IMR-90 (cell line): ENCODE data around the gene KHNYN. TPM values are rescaled to one million over a fixed set of nuclear protein-coding genes. Genes with fewer than 3 reads are reported as not detected.

Experiments used
- ATAC-seq: fragments of 200-7000 bp; cut with Tn5 transposase; 2 replicates; pipeline ENCODE4 v1.9.1; 2020; ENCODE audit warnings: low read depth, mild to moderate bottlenecking, moderate library complexity
- BruUV-seq: library from RNA; stranded (reverse); fragments of 400-500 nt; replicated peaks from 2 replicates; lab custom pipeline; 2021; lab: Mats Ljungman, UMichigan
- CTCF ChIA-PET: fragments of 300-600 bp; formaldehyde crosslinking; extraction: SDS; loops from one replicate; lab custom pipeline; 2021; ENCODE audit warnings: antibody characterized with exemption; lab: Yijun Ruan, JAX
- POLR2A ChIA-PET: fragments of 300-600 bp; sonication (Branson Sonifier 250); formaldehyde crosslinking; loops from one replicate; lab custom pipeline; 2022; ENCODE audit warnings: antibody characterized with exemption; ENCODE audit not compliant: unreplicated experiment; lab: Charles Lee
- DNase-seq: peaks from one replicate; pipeline ENCODE4 v3.0.0; 2013
- H2AFZ ChIP-seq: replicated peaks from 2 replicates; pipeline ENCODE3; 2013; ENCODE audit warnings: low read length, mild to moderate bottlenecking; ENCODE audit not compliant: poor library complexity
- H2AK5ac ChIP-seq: 2 replicates; pipeline ENCODE4 v1.6.1; 2013; ENCODE audit warnings: low read depth, low read length, inconsistent platforms
- H2AK9ac ChIP-seq: replicated peaks from 2 replicates; pipeline ENCODE3; 2013; ENCODE audit warnings: mild to moderate bottlenecking, low read depth, low read length, moderate library complexity; ENCODE audit not compliant: poor library complexity
- H2BK120ac ChIP-seq: 2 replicates; pipeline ENCODE4 v1.6.1; 2013; ENCODE audit warnings: low read depth, low read length, inconsistent platforms
- H2BK15ac ChIP-seq: 3 replicates; pipeline ENCODE4 v1.6.1; 2013; ENCODE audit warnings: low read depth, low read length, inconsistent platforms
- H2BK20ac ChIP-seq: 2 replicates; pipeline ENCODE4 v1.6.1; 2013; ENCODE audit warnings: low read depth, mild to moderate bottlenecking, inconsistent platforms, low read length, moderate library complexity
- H2BK5ac ChIP-seq: 2 replicates; pipeline ENCODE4 v1.6.1; 2013; ENCODE audit warnings: mild to moderate bottlenecking, low read depth, low read length, inconsistent platforms; ENCODE audit not compliant: poor library complexity, severe bottlenecking
- H3K14ac ChIP-seq: replicated peaks from 2 replicates; pipeline ENCODE4 v1.6.1; 2013; ENCODE audit warnings: low read depth, low read length, inconsistent platforms
- H3K18ac ChIP-seq: 2 replicates; pipeline ENCODE4 v1.6.1; 2013; ENCODE audit warnings: low read depth, low read length, control low read depth
- H3K23ac ChIP-seq: 2 replicates; pipeline ENCODE4 v1.6.1; 2013; ENCODE audit warnings: low read depth, low read length, inconsistent platforms
- H3K27ac ChIP-seq: 2 replicates; pipeline ENCODE4 v1.5.1; 2013; ENCODE audit warnings: mild to moderate bottlenecking, control low read depth, low read length; ENCODE audit not compliant: insufficient read depth
- H3K27me3 ChIP-seq: 2 replicates; pipeline ENCODE4 v1.6.1; 2013; ENCODE audit warnings: low read length; ENCODE audit not compliant: control insufficient read depth, insufficient read depth
- H3K36me3 ChIP-seq: 2 replicates; pipeline ENCODE4 v1.6.1; 2013; ENCODE audit warnings: low read length, mixed read lengths; ENCODE audit not compliant: control insufficient read depth, insufficient read depth
- H3K4ac ChIP-seq: 2 replicates; pipeline ENCODE4 v1.6.1; 2013; ENCODE audit warnings: low read depth, low read length, inconsistent platforms
- H3K4me1 ChIP-seq: 2 replicates; pipeline ENCODE4 v1.6.1; 2013; ENCODE audit warnings: low read length, mixed read lengths; ENCODE audit not compliant: control insufficient read depth, insufficient read depth
- H3K4me2 ChIP-seq: 2 replicates; pipeline ENCODE4 v1.6.1; 2013; ENCODE audit warnings: low read depth, mild to moderate bottlenecking, control low read depth, low read length, moderate library complexity
- H3K4me3 ChIP-seq: 2 replicates; pipeline ENCODE4 v1.5.1; 2013; ENCODE audit warnings: low read depth, mild to moderate bottlenecking, control low read depth, low read length, moderate library complexity; ENCODE audit not compliant: insufficient read depth
- H3K56ac ChIP-seq: 2 replicates; pipeline ENCODE4 v1.6.1; 2013; ENCODE audit warnings: low read length, inconsistent platforms; ENCODE audit not compliant: insufficient read depth; ENCODE audit errors: extremely low read depth
- H3K79me1 ChIP-seq, 2 experiments: 2 replicates each; pipeline ENCODE4 v1.6.1; 2013; ENCODE audit warnings: low read length in 2 of 2, inconsistent platforms in 1 of 2, low read depth in 1 of 2
- H3K9ac ChIP-seq: 2 replicates; pipeline ENCODE4 v1.6.1; 2013; ENCODE audit warnings: low read depth, low read length, control low read depth
- H3K9me1 ChIP-seq: 2 replicates; pipeline ENCODE4 v1.6.1; 2013; ENCODE audit warnings: low read length, inconsistent platforms; ENCODE audit not compliant: insufficient read depth
- H3K9me3 ChIP-seq: 2 replicates; pipeline ENCODE4 v1.6.1; 2013; ENCODE audit warnings: low read length; ENCODE audit not compliant: control insufficient read depth, insufficient read depth
- H4K20me1 ChIP-seq: 2 replicates; pipeline ENCODE4 v1.6.1; 2013; ENCODE audit warnings: low read length, inconsistent platforms; ENCODE audit not compliant: insufficient read depth
- H4K5ac ChIP-seq: 2 replicates; pipeline ENCODE4 v1.6.1; 2013; ENCODE audit warnings: mild to moderate bottlenecking, low read depth, low read length, control low read depth
- H4K8ac ChIP-seq, 2 experiments: 2 replicates each; pipeline ENCODE4 v1.6.1; 2013; ENCODE audit warnings: low read depth in 2 of 2, low read length in 2 of 2, control low read depth in 1 of 2, inconsistent platforms in 1 of 2
- H4K91ac ChIP-seq: 2 replicates; pipeline ENCODE4 v1.6.1; 2013; ENCODE audit warnings: low read depth, low read length, inconsistent platforms; ENCODE audit not compliant: insufficient read depth
- BHLHE40 ChIP-seq: fragments of 150-350 bp; IDR thresholded peaks from 2 replicates; pipeline ENCODE4 v1.6.1; 2016; ENCODE audit warnings: mild to moderate bottlenecking, low read depth, low read length
- CEBPB ChIP-seq: IDR thresholded peaks from 2 replicates; pipeline ENCODE4 v1.6.1; 2012; ENCODE audit warnings: low read depth, low read length, improper control_type of control experiment
- FOS ChIP-seq: fragments of 150-350 bp; IDR thresholded peaks from 2 replicates; pipeline ENCODE4 v1.6.1; 2016; ENCODE audit warnings: low read depth, low read length
- MAFK ChIP-seq: IDR thresholded peaks from 2 replicates; pipeline ENCODE4 v1.6.1; 2012; ENCODE audit warnings: low read depth, low read length, improper control_type of control experiment
- MAZ ChIP-seq: IDR thresholded peaks from 2 replicates; pipeline ENCODE4 v1.6.1; 2012; ENCODE audit warnings: low read depth, mild to moderate bottlenecking, low read length, improper control_type of control experiment, moderate library complexity, borderline replicate concordance
- NFE2L2 ChIP-seq: fragments of 150-350 bp; IDR thresholded peaks from 2 replicates; pipeline ENCODE4 v1.6.1; 2016; ENCODE audit warnings: low read depth, mild to moderate bottlenecking, low read length
- RFX5 ChIP-seq: IDR thresholded peaks from 2 replicates; pipeline ENCODE4 v1.8.0; 2012; ENCODE audit warnings: low read depth, mild to moderate bottlenecking, low read length, moderate library complexity
- SMC3 ChIP-seq: fragments of 150-350 bp; IDR thresholded peaks from 2 replicates; pipeline ENCODE4 v1.6.1; 2016; ENCODE audit warnings: low read depth, mild to moderate bottlenecking, antibody characterized with exemption, low read length, moderate library complexity
- WGBS, 2 experiments: methylation state at CpG; one replicate each; pipeline versions ENCODE4 v1.1.5 to v1.1.7; 2013; ENCODE audit warnings: missing lambda C conversion rate in 2 of 2; ENCODE audit not compliant: insufficient read length in 1 of 2; ENCODE audit errors: extremely low coverage in 2 of 2; 5-methylcytosine and 5-hydroxymethylcytosine counted together
- dilution Hi-C: fragments of 300-500 bp; cut with HindIII; formaldehyde crosslinking; loops from one replicate; pipeline ENCODE4 v1.14.3; 2018; ENCODE audit warnings: low sequenced_read_pairs; ENCODE audit not compliant: unreplicated experiment
- in situ Hi-C: fragments of 300-500 bp; cut with MboI; formaldehyde crosslinking; loops from 3 replicates; pipeline ENCODE4 v1.14.3; 2019; ENCODE audit warnings: low sequenced_read_pairs, inconsistent platforms, mixed read lengths
- intact Hi-C: fragments of 100-400 bp; cut with micrococcal nuclease; formaldehyde crosslinking; loops from 2 replicates; pipeline ENCODE4 v1.10.0; 2022
- polyA plus RNA-seq, 3 experiments: library from polyadenylated mRNA; depleted of rRNA; stranded (reverse); fragments of >200 nt; gene quantifications; 2 replicates each; pipeline ENCODE4 v1.2.3, GENCODE V29; 2012; ENCODE audit warnings: low replicate concordance in 1 of 3
- total RNA-seq: library from RNA; depleted of rRNA; stranded (reverse); fragments of >200 nt; gene quantifications from 2 replicates; pipeline ENCODE4 v1.2.3, GENCODE V29; 2012

KHNYN gene
- total and polyA plus RNA-seq, 2 of the 4 experiments (the other 2 are of a cell fraction), result 18.9 to 24.4 TPM

GRCh38 chr14:24441904-24442239 lies 12.1 kb downstream of the KHNYN start:
- Histone ChIP-seq H2BK15ac (peak overlapping the region; percentile 42; the same call in 1 of the 3 replicates), H3K27me3 (no peaks in the 10 kb centered on the region), H3K56ac (peak overlapping the region; percentile 93), H3K79me1 (peaks cover 14 to 39% of the 10 kb centered on the region in 2 experiments; a peak in 3 of 4 replicates), H3K36me3 (peaks cover 34% of the 10 kb centered on the region), H3K9me1 (no peaks in the 10 kb centered on the region), H3K4me1 (peaks cover 2% of the 10 kb centered on the region), H2AK9ac (peak overlapping the region; percentile 97), H4K20me1 (peaks cover 8% of the 10 kb centered on the region), H3K27ac (peak overlapping the region; percentile 84), H2BK5ac (peak overlapping the region; percentile 53), H3K14ac (peak overlapping the region; percentile 91), H3K4me3 (peak overlapping the region; percentile 54), H4K8ac (peak overlapping the region; percentile 93 to 95), H3K9me3 (no peaks in the 10 kb centered on the region), H3K4me2 (peak overlapping the region; percentile 92), H4K91ac (peak overlapping the region; percentile 74), H4K5ac (peak overlapping the region; percentile 36), H3K18ac (peak overlapping the region; percentile 31), H2BK120ac (peak overlapping the region; percentile 37; the same call in 1 of the 2 replicates), H3K9ac (peak overlapping the region; percentile 87), H3K23ac (peak overlapping the region; percentile 90), H2BK20ac (no peak overlapping the region), H2AK5ac (peak overlapping the region; percentile 73), H3K4ac (peak overlapping the region; percentile 89), H2AFZ (peak overlapping the region; percentile 94)
- no CpG with 5 or more reads among the region's 12 CpGs for whole genome bisulfite sequencing, 2 experiments
- peak; percentile 52 for DNase-seq
- ChIA-PET CTCF (interaction anchor here (0.9 to 2.0 kb wide), 5 partner anchors 10 to 199 kb away, joined by 3 to 12 read pairs (median 6); no protein-coding TSS in a partner anchor), POLR2A (interaction anchor here (0.8 to 0.9 kb wide), 2 partner anchors 12 to 75 kb away, joined by 3 to 5 read pairs; partner anchors contain the start of genes CBLN3 and KHNYN)
- dilution Hi-C loops, result no loop called here
- intact Hi-C loops, result no loop called here
- TF ChIP-seq CEBPB (no peak), RFX5 (no peak), FOS (no peak), SMC3 (no peak), NFE2L2 (no peak), MAFK (no peak), BHLHE40 (no peak), MAZ (no peak)
- in situ Hi-C loops, result loop anchor here (25.0 kb wide), 1 partner anchor 1130 kb away; the partner anchor contains the start of genes BCL2L2, PABPN1 and PPP1R3E
- peak; percentile 32 for ATAC-seq
- no TSS peak for BruUV-seq
